ENCODE data around the gene REST. TPM values are rescaled to one million over a fixed set of nuclear protein-coding genes. Genes with fewer than 3 reads are reported as not detected.

Gene REST
- total and polyA plus RNA-seq, 9 of the 15 experiments (the other 6 are each of a cell fraction or from before 2014, with no cell fraction given), result 2.9 to 24.0 (median 19.2) TPM

- no TSS peak for BruUV-seq (replicated peaks)
- ATAC-seq, result peak; percentile 86
- Histone ChIP-seq H4K20me1 (replicated peaks; ENCODE audit: control insufficient read depth, insufficient read depth, low read length) (peaks cover 8% of the 10 kb centered on the region; the same call in 1 of the 2 replicates), H3K9ac (ENCODE audit: insufficient read depth in 1 of 2, low read depth in 2 of 2, low read length in 2 of 2) (peak overlapping the region; percentile 95 to 98), H3K27ac (ENCODE audit: extremely low read depth, low read depth, low read length) (peak overlapping the region; percentile 97), H3K36me3 (ENCODE audit: control insufficient read depth, insufficient read depth, low read length) (peaks cover 19% of the 10 kb centered on the region), H3K4me1 (replicated peaks in 1 of 2; ENCODE audit: control insufficient read depth in 2 of 2, insufficient read depth in 2 of 2, low read length in 2 of 2) (peaks cover 16 to 18% of the 10 kb centered on the region in 2 experiments; a peak in 4 of 5 replicates), H3K9me1 (ENCODE audit: control insufficient read depth, insufficient read depth, low read length) (no peaks in the 10 kb centered on the region), H3K4me2 (ENCODE audit: insufficient read depth, low read length) (peak overlapping the region; percentile 90), H3K4me3 (peak overlapping the region; percentile 99), H3K79me2 (ENCODE audit: control insufficient read depth, insufficient read depth, low read length) (peaks cover 51% of the 10 kb centered on the region), H3K27me3 (ENCODE audit: control insufficient read depth in 2 of 2, insufficient read depth in 2 of 2, low read length in 2 of 2) (peaks cover 2 to 11% of the 10 kb centered on the region in 2 experiments; a peak in 4 of 5 replicates), H3K9me3 (replicated peaks; ENCODE audit: control insufficient read depth, insufficient read depth, low read depth, low read length) (no peaks in the 10 kb centered on the region), H2AFZ (ENCODE audit: low read depth, low read length) (peak overlapping the region; percentile 83)
- in situ Hi-C loops (cut with MboI) (no loop called here), intact Hi-C loops (cut with micrococcal nuclease) (loop anchor here (5.0 kb wide), 1 partner anchor 69 kb away; the partner anchor contains the start of genes NOA1 and POLR2B)
- ChIA-PET CTCF (ENCODE audit: low intra/inter-chr PET ratio) (interaction anchor here (0.6 to 0.7 kb wide), 2 partner anchors 51 to 475 kb away, joined by 4 to 6 read pairs; no protein-coding TSS in a partner anchor), POLR2A (interaction anchor here (0.9 to 2.0 kb wide), 7 partner anchors 10 to 70 kb away, joined by 3 to 18 read pairs (median 5); partner anchors contain the start of genes NOA1 and POLR2B)
- FAIRE-seq, result no peak
- peak; percentile 82 to 89 (median 87) for DNase-seq (ENCODE audit: extremely low read depth in 1 of 4, low spot score in 3 of 4)
- WGBS (ENCODE audit: insufficient coverage, low coverage, missing lambda C conversion rate), result 0% methylated on average over 29 of the region's 110 CpGs
- TF ChIP-seq HOXB6 (CRISPR knock-in tag; IDR thresholded peaks at IDR 0.05; ENCODE audit: borderline replicate concordance) (no peak), POLR3G (IDR thresholded peaks at IDR 0.05; ENCODE audit: extremely low read depth, insufficient read length, insufficient replicate concordance) (no peak), ZBED1 (IDR thresholded peaks at IDR 0.05) (no peak), DPF2 (IDR thresholded peaks at IDR 0.05) (0 out of 2 replicates have a peak, but pooled peaks have one; percentile 17), ELK3 (CRISPR knock-in tag; IDR thresholded peaks at IDR 0.05) (no peak), HEY1 (CRISPR knock-in tag; IDR thresholded peaks at IDR 0.05; ENCODE audit: borderline replicate concordance) (no peak), HDAC1 (IDR thresholded peaks at IDR 0.05) (peak in 1 of 2 experiments; percentile 70; a peak in 2 of 4 replicates), REST (IDR thresholded peaks at IDR 0.05; ENCODE audit: borderline replicate concordance) (peak; percentile 97), REST (CRISPR knock-in tag; IDR thresholded peaks at IDR 0.05; ENCODE audit: low read depth) (peak; percentile 96), HES1 (IDR thresholded peaks at IDR 0.05; ENCODE audit: low read depth) (no peak), KLF13 (tag; IDR thresholded peaks at IDR 0.05; ENCODE audit: borderline replicate concordance, low read depth) (no peak)
Observed at GRCh38 chr4:56908206-56909085, 746 bp downstream of the REST start.

Measured in K562 (cell line).